AG09319 (cell line): ENCODE results near the gene VPS13D.

Experiments used
- DNase-seq: peaks from one replicate; pipeline ENCODE4 v3.0.0-alpha.2; 2010; ENCODE audit warnings: low read depth; ENCODE audit errors: extremely low read depth
- CTCF ChIP-seq: IDR thresholded peaks from 2 replicates; pipeline ENCODE4 v1.5.1; 2011; ENCODE audit warnings: low read depth, mild to moderate bottlenecking, inconsistent platforms, low read length, moderate library complexity

VPS13D gene

GRCh38 chr1:12400027-12400693, 170.3 kb downstream of the VPS13D start:
- TF ChIP-seq CTCF, result no peak
- no peak for DNase-seq

- TF ChIP-seq CTCF, result no peak
- no peak for DNase-seq
These were observed 172.4 kb downstream of the VPS13D start for GRCh38 chr1:12402159-12402673.

- no peak for TF ChIP-seq CTCF
- DNase-seq, result no peak
These were observed 173.0 kb downstream of the VPS13D start for GRCh38 chr1:12402842-12403241.

- DNase-seq, result no peak
- TF ChIP-seq CTCF, result no peak
These were observed 175.1 kb downstream of the VPS13D start for GRCh38 chr1:12404918-12405317.

GRCh38 chr1:12405325-12406210, 175.7 kb downstream of the VPS13D start:
- TF ChIP-seq CTCF, result no peak
- no peak for DNase-seq

GRCh38 chr1:12406211-12407021, 176.6 kb downstream of the VPS13D start:
- no peak for TF ChIP-seq CTCF
- DNase-seq, result peak; percentile 70
